HG03025 (cell line): Measurements from ENCODE around the gene SOX6.
A peak's percentile ranks its signal among the peaks of the same experiment; 100 is the strongest.

Experiments used
- ATAC-seq: cut with Tn5 transposase; IDR thresholded peaks from one replicate; pipeline ENCODE4 v1.9.1; 2021; ENCODE audit warnings: mild to moderate bottlenecking, moderate library complexity; ENCODE audit not compliant: unreplicated experiment, low FRiP score

SOX6 gene

GRCh38 chr11:16015741-16016467 is 340.4 kb downstream of the SOX6 start:
- ATAC-seq: no peak

DNA sequence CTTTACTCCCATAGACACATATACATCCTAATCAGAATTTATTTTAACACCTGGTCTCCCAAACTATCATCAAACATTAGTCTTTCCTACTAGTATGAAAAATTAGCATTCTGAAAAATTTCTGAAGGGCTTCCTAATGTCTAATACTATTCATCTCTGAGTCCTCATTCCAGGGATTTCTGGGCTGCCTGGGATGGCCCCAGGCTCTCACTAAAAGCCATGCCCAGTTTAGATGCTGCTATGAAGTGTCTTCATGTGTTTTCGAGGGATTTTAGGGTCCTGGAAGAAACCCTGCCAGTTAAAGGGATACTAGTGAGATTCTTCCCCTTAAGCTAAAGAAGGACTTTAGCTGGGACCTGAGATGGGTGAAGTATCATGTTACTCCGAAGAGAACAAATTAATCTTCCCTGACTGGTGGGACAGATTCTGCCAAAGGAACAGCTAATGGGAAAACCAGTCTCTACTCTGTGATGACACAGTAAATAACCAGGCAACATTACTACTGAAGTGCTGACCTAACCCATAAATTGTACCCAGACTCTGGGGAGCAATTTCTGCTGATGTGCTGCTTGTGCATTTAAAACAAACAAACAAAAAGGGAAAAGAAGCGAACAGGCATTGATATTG is 342.6 kb downstream of the SOX6 start:
- ATAC-seq: no peak

GRCh38 chr11:16013242-16013641 is 343.1 kb downstream of the SOX6 start:
- ATAC-seq: no peak

GRCh38 chr11:16012125-16012751 is 344.1 kb downstream of the SOX6 start:
- no peak for ATAC-seq

DNA sequence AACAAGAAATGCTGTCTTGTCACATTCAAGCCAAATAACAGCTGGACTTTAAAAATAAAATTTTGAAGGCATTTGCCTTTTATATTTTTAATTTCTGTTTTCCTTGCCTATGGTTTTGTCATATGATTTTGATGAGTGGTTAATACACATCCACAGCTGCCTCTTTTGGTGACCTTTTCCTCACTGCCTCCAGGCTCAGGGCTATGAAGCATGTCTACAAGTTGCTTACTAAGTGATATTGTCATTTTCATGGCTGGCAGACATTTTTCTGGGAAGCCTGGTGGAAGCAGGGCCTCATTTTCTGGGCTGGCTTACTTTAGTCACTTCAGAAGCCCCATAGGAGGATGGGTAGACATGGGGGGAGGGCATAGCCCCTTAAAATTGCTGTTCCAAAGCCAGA is 344.9 kb downstream of the SOX6 start:
- ATAC-seq: no peak

- ATAC-seq: no peak
Observed at GRCh38 chr11:16009021-16009420, 347.3 kb downstream of the SOX6 start.

GRCh38 chr11:16007514-16007913 is 348.8 kb downstream of the SOX6 start:
- ATAC-seq: no peak

GRCh38 chr11:16002942-16003341 is 353.4 kb downstream of the SOX6 start:
- no peak for ATAC-seq

DNA sequence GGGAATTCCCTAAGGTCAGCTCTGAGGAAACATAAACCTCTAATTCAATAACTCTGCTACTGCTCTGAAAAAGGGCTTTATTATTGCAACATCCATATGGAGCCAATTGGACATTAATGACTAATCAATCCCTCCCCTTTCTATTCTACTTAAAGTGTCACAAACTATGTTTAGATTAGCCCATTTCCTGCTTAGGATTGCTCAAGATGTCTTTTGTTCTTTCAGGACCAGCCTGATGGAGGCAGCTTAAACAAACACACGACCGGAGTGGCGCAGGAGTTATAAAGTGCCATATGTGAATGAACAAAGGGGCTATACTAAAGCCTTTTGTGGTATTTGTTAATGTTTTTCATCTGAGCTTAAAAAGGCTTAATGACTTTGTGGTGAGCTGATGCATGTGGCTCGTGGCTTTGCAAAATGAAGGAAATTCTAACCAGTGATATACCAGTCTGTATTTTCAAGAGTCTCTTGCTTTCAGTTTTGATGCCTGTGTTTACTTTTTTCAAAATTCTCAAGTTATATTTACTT is 354.4 kb downstream of the SOX6 start:
- ATAC-seq: peak; percentile 58

GRCh38 chr11:16001044-16001568 is 355.2 kb downstream of the SOX6 start:
- ATAC-seq: no peak

- no peak for ATAC-seq
Observed at GRCh38 chr11:16000065-16000464, 356.3 kb downstream of the SOX6 start.

DNA sequence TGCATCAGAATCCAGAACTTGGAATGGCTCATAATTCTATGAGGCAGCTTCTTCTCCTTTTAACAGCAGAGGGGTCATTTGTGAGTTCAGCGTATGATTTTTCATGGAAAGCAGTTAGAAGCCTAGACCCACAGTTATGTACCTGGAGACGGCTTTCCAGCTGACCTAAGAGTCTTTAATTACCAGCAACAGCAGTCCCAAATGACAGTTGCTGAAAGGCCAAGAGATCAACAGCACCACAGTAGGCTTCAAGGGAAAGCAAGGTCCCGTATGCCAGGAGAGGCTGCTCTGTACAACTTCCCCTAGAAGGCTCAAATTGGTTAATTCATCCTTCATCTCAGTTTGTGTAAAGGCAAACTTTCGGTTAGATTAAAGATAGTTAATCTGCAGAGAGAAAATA is 363.0 kb downstream of the SOX6 start:
- no peak for ATAC-seq

- ATAC-seq: no peak
Observed at GRCh38 chr11:15991215-15991614, 365.1 kb downstream of the SOX6 start.

DNA sequence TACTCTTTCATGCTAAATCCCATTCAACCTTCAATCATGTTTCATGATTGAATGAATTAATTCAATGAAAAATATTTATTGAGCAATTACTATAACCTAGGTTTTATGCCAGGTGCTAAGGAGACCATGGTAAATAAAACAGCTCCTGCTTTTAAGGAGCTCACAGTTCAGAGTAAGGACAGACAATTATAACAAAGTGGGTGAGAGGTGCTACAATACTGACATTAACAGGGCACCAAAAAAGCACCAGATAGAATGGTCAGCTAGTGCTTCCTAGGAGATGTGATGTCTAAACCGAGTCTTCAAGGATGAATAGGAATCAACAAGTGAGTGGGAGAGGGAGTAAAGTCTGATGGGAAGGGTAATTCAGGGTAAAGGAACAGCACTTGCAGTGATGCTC is 366.7 kb downstream of the SOX6 start:
- no peak for ATAC-seq

GRCh38 chr11:15988693-15989231 is 367.6 kb downstream of the SOX6 start:
- ATAC-seq: no peak

DNA sequence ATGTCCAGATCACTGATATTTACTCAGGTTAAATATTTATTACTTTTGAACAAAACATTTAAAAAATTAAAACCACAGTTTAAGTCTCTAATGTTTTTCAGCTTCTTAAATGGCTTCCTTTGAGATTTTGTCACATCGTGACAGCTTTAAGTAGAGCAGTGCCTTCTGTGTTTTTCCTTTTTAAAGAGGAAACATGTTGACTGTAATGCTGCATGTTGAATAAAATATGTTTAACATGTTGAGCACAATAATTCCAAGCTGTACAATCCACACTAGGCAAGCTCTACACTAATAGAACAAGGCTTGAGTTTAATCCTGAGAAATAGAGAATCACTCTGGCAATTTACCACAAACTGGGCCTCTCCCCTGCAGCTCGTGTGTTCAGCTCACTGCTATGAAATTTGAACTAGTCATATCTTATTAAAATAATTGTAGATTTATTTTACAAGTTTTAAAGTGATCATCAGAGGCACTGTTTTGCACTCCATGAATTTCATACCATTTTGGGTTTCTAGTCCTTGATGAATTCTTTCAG is 368.3 kb downstream of the SOX6 start:
- ATAC-seq: no peak

- no peak for ATAC-seq
Observed at GRCh38 chr11:15987046-15987445, 369.3 kb downstream of the SOX6 start.

DNA sequence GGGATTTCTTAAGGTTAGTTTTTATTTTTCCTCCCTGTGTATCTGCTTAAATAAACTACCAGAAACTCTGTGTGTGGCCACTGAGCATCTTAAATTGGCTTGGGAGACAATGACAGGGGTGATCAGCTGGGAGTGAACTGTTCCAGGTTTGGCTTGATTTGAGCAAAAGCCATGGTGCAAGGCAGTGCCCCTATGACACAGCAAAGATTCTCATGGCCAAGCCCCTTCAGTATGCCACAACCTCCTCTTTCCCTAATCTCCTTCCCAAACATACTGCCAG is 370.5 kb downstream of the SOX6 start:
- ATAC-seq: no peak

DNA sequence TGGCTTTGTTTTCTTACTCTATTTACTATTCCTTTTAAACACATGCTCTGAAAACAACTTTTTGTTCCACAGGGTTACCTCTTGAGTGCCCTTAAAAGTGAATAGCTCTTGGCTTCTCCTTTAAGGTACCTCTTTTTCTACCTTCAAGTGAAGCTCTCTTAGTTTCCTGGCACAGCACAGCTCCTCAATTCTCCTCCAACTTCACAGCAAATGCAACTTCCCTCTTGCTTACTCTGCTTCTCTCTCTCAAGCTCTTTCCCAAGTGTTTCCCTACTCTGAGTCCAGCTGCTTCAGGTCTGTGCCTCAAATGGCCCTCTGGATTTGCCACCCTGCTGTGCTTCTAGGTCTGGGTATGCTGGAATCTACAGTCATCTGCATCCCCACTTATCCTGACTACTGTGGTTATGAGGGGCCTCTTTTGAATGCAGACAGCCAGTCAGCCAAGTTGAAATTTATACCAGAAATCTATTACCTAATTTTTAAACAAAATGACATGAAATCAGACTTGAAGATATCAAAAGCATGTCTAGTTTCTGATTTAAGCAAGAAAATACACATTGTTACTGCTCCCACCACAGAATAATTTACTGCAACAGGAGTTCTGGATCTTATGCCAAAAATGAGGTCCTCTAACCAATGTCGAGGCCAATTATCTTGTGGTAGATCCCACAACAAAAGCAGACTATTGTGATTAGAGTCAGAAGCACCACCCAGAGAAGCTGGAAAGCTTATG is 371.1 kb downstream of the SOX6 start:
- ATAC-seq: no peak

GRCh38 chr11:15981292-15981691 is 375.1 kb downstream of the SOX6 start:
- ATAC-seq: no peak
